Gastroesophageal sphincter (tissue), 2 donors: ENCODE measurements around the gene SHKBP1.

Experiments
- POLR2A ChIP-seq, 2 donors: fragments of 450-650 bp; IDR thresholded peaks; one replicate each; pipeline ENCODE4 v1.6.1; 2017; ENCODE audit warnings: antibody characterized with exemption in 2 of 2, mild to moderate bottlenecking in 2 of 2, moderate library complexity in 1 of 2
- POLR2AphosphoS5 ChIP-seq: sonication (generic); formaldehyde crosslinking; IDR thresholded peaks from one replicate; pipeline ENCODE4 v1.6.1; 2017; ENCODE audit warnings: antibody characterized with exemption

- no peak for TF ChIP-seq POLR2A (IDR thresholded peaks at IDR 0.05)
- no peak for TF ChIP-seq POLR2AphosphoS5
Measured at GRCh38 chr19:40613690-40614621, 37.3 kb downstream of the SHKBP1 start.
